Thoracic aorta (tissue), 2 donors: ENCODE measurements around the gene TMEM38B. TPM values are rescaled to one million over a fixed set of nuclear protein-coding genes. Genes with fewer than 3 reads are reported as not detected.
"Not testable (repeated sequence)": the region's sequence is repeated elsewhere in the genome, so short reads cannot be mapped to it uniquely, and the experiment has no call there.

Experiments used
- ATAC-seq: fragments of 150-250 bp; one replicate; pipeline ENCODE4 v1.8.0; 2017; ENCODE audit warnings: low read depth; ENCODE audit not compliant: insufficient number of reproducible peaks, low FRiP score
- DNase-seq: peaks from one replicate; pipeline ENCODE4 v3.0.0-alpha.2; 2020; ENCODE audit warnings: low spot score
- H3K27ac ChIP-seq, 2 donors: fragments of 200-600 bp; sonication (generic); 1 replicate in 1 of 2; 2 replicates in 1 of 2; pipeline ENCODE4 v1.5.1; 2016; ENCODE audit warnings: mild to moderate bottlenecking in 2 of 2, moderate library complexity in 2 of 2
- H3K27me3 ChIP-seq: fragments of 200-600 bp; sonication (generic); replicated peaks from 2 replicates; pipeline ENCODE4 v1.6.0; 2016; ENCODE audit warnings: mild to moderate bottlenecking; ENCODE audit not compliant: insufficient read depth
- H3K36me3 ChIP-seq: fragments of 200-600 bp; sonication (generic); one replicate; pipeline ENCODE4 v1.5.1; 2016
- H3K4me1 ChIP-seq, 2 donors: fragments of 200-600 bp; sonication (generic); 1 replicate in 1 of 2; 2 replicates in 1 of 2; pipeline versions ENCODE4 v1.5.1 to v1.6.0; 2016; ENCODE audit warnings: low read depth in 2 of 2, mild to moderate bottlenecking in 1 of 2; ENCODE audit not compliant: control insufficient read depth in 1 of 2
- H3K4me3 ChIP-seq: fragments of 200-600 bp; sonication (generic); 2 replicates; pipeline ENCODE4 v1.5.1; 2016; ENCODE audit warnings: mild to moderate bottlenecking
- H3K9me3 ChIP-seq: fragments of 200-600 bp; sonication (generic); 2 replicates; pipeline ENCODE4 v1.5.1; 2016
- total RNA-seq, 2 donors: library from RNA; depleted of rRNA; stranded (reverse); fragments of >200 nt; gene quantifications; one replicate each; pipeline versions ENCODE4 v1.1.0 to v1.2.3, GENCODE V29; 2016
- TF ChIP-seq, protein P1 (sequence below): fragments of 200-600 bp; sonication (generic); IDR thresholded peaks from one replicate; pipeline ENCODE4 v1.5.1; 2019; ENCODE audit warnings: antibody characterized with exemption

Gene TMEM38B
- total RNA-seq, 2 donors from 2014 or later: 6.1 to 6.6 TPM

DNA sequence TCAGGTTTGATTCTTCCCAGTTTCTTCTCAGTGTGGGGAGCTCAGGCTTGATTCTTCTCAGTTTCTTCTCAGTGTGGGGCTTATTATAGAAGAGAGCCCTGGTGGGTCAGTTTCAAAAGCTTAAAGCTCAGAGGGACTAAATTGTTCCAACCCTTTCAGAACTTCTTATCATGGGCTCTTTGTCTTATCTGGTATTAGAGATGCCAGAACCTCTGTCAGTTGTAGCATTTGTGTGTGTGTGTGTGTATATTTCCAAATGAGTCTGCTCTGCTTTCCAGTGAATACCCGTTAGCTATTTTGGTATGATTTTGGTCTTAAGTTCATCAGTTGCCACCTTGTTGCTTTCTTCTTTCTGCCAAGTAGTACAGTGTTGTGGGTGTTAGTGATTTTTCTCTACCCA is 21.8 kb downstream of the TMEM38B start:
- Histone ChIP-seq H3K27me3 (no peaks in the 10 kb centered on the region), H3K4me3 (no peak overlapping the region), H3K4me1 (no peaks in the 10 kb centered on the region), H3K9me3 (no peaks in the 10 kb centered on the region), H3K36me3 (no peaks in the 10 kb centered on the region), H3K27ac (no peak overlapping the region)
- no peak for DNase-seq
- no peak for ATAC-seq
- TF ChIP-seq, protein P1, sequence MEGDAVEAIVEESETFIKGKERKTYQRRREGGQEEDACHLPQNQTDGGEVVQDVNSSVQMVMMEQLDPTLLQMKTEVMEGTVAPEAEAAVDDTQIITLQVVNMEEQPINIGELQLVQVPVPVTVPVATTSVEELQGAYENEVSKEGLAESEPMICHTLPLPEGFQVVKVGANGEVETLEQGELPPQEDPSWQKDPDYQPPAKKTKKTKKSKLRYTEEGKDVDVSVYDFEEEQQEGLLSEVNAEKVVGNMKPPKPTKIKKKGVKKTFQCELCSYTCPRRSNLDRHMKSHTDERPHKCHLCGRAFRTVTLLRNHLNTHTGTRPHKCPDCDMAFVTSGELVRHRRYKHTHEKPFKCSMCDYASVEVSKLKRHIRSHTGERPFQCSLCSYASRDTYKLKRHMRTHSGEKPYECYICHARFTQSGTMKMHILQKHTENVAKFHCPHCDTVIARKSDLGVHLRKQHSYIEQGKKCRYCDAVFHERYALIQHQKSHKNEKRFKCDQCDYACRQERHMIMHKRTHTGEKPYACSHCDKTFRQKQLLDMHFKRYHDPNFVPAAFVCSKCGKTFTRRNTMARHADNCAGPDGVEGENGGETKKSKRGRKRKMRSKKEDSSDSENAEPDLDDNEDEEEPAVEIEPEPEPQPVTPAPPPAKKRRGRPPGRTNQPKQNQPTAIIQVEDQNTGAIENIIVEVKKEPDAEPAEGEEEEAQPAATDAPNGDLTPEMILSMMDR: no peak

DNA sequence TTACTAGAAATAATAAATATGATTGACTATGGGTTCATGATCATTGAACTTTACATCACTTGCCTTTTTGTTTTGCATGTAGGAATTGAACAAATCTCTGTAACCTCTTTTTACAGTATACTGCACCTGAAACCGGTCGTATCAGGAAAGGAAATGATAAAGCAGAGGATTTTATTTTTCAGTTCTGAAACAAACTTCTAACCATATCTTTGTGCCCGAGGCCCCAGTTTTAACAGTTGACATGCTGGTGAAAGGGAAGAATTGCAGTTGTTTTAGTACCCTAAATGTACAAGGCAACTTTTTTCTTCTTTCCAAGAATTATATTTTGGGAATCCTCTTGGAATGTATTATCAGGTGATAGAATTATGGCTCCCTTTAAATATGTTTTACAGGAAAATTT is 27.8 kb downstream of the TMEM38B start:
- H3K9me3 ChIP-seq: no peaks in the 10 kb centered on the region
- TF ChIP-seq, protein P1: no peak
- H3K36me3 ChIP-seq: no peaks in the 10 kb centered on the region
- no peak overlapping the region for H3K4me3 ChIP-seq
- H3K27ac ChIP-seq: no peak overlapping the region
- no peaks in the 10 kb centered on the region for H3K4me1 ChIP-seq
- H3K27me3 ChIP-seq: no peaks in the 10 kb centered on the region
- DNase-seq: no peak
- no peak for ATAC-seq

DNA sequence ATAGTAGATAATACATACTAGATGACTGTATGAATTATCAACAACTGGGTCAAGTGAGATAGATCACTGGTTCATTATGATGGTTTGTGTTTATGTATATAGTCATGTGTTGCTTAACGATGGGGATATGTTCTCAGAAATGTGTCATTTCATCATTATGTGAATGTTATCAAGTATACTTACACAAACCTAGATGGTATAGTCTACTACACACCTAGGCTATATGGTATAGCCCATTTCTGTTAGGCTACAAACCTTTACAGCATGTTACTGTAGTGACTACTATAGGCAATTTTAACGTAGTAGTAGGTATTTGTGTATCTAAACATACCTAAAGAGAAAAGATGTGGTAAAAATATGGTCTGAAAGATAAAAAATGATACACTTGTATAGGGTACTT is 31.0 kb downstream of the TMEM38B start:
- Histone ChIP-seq H3K27me3 (no peaks in the 10 kb centered on the region), H3K4me3 (no peak overlapping the region), H3K9me3 (no peaks in the 10 kb centered on the region), H3K36me3 (no peaks in the 10 kb centered on the region), H3K4me1 (no peaks in the 10 kb centered on the region), H3K27ac (no peak overlapping the region)
- no peak for ATAC-seq
- TF ChIP-seq, protein P1: no peak
- DNase-seq: no peak

DNA sequence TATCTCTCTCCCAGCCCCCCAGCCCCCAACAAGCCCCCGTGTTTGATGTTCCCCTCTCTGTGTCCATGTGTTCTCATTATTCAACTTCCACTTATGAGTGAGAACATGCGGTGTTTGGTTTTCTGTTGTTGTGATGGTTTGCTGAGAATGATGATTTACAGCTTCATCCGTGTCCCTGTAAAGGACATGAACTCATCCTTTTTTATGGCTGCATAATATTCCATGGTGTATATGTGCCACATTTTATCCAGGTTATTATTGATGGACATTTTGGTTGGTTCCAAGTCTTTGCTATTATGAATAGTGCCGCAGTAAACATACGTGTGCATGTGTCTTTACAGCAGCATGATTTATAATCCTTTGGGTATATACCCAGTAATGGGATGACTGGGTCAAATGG is 33.9 kb downstream of the TMEM38B start:
- not testable (repeated sequence) for H3K4me3 ChIP-seq, H3K27me3 ChIP-seq, H3K9me3 ChIP-seq, DNase-seq, H3K27ac ChIP-seq, ATAC-seq, H3K36me3 ChIP-seq, H3K4me1 ChIP-seq

DNA sequence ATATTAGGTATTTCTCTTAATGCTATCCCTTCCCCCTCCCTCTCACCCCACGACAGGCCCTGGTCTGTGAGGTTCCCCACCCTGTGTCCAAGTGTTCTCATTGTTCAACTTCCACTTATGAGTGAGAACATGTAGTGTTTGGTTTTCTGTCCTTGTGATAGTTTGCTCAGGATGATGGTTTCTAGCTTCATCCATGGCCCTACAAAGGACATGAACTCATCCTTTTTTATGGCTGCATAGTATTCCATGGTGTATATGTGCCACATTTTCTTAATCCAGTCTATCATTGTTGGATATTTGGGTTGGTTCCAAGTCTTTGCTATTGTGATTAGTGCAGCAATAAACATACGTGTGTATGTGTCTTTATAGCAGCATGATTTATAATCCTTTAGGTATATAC is 37.1 kb downstream of the TMEM38B start:
- H3K36me3 ChIP-seq, H3K27me3 ChIP-seq, H3K4me1 ChIP-seq, H3K27ac ChIP-seq, H3K4me3 ChIP-seq, DNase-seq, ATAC-seq: not testable (repeated sequence)
- peaks cover 15% of the 10 kb centered on the region for H3K9me3 ChIP-seq

DNA sequence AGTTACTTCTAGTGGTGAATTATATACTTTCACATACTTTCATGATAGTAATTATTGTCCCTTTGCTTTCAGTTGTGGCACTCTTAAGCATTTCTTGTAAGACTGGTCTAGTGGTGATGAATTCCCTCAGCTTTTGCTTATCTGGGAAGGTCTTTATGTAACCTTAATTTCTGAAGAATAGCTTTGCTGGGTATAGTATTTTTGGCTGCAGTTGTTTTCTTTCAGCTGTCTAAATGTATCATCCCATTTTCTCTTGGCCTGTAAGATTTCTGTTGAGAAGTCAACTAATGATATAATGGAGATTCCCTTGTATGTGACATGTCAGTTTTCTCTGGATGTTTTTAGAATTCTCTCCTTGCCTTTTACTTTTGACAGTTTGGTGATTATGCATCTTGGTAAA is 41.0 kb downstream of the TMEM38B start:
- TF ChIP-seq, protein P1: no peak
- H3K9me3 ChIP-seq: peaks cover 20% of the 10 kb centered on the region
- ATAC-seq: no peak
- H3K4me3 ChIP-seq: no peak overlapping the region
- no peaks in the 10 kb centered on the region for H3K36me3 ChIP-seq
- no peaks in the 10 kb centered on the region for H3K4me1 ChIP-seq
- H3K27me3 ChIP-seq: no peaks in the 10 kb centered on the region
- H3K27ac ChIP-seq: no peak overlapping the region
- DNase-seq: no peak
